H1 (cell line): Measurements from ENCODE around the gene ABCF2. TPM values are rescaled to one million over a fixed set of nuclear protein-coding genes. Genes with fewer than 3 reads are reported as not detected.

ENCODE experiments used
- CTCF ChIA-PET: fragments of 300-600 bp; sonication (Branson Sonifier 250); formaldehyde crosslinking; loops from one replicate; lab custom pipeline; 2021; ENCODE audit not compliant: partially characterized antibody; lab: Charles Lee
- POLR2A ChIA-PET: fragments of 300-600 bp; sonication (Branson Sonifier 250); formaldehyde crosslinking; loops from one replicate; lab custom pipeline; 2021; ENCODE audit warnings: inconsistent platforms; ENCODE audit not compliant: partially characterized antibody; lab: Charles Lee
- DNase-seq, 2 experiments: peaks; one replicate each; pipeline versions ENCODE4 v3.0.0 to v3.0.0-alpha.2; 2010 to 2022; ENCODE audit warnings: low spot score in 2 of 2, low read depth in 1 of 2, mixed read lengths in 1 of 2
- FAIRE-seq: peaks from 2 replicates; lab custom pipeline; 2011; peaks lifted over from hg19 to GRCh38; lab: Jason Lieb, UNC
- H2AFZ ChIP-seq: 2 replicates; pipeline ENCODE4 v1.8.1; 2012; ENCODE audit warnings: low read length, inconsistent platforms
- H2AK5ac ChIP-seq: 2 replicates; pipeline ENCODE4 v1.6.1; 2013; ENCODE audit warnings: low read depth, low read length
- H2BK120ac ChIP-seq: replicated peaks from 2 replicates; pipeline ENCODE3; 2013; ENCODE audit warnings: low read depth, low read length, inconsistent platforms
- H2BK12ac ChIP-seq: 2 replicates; pipeline ENCODE4 v1.6.1; 2013; ENCODE audit warnings: low read depth, low read length
- H2BK15ac ChIP-seq: 2 replicates; pipeline ENCODE4 v1.6.1; 2013; ENCODE audit warnings: low read length
- H2BK20ac ChIP-seq: 2 replicates; pipeline ENCODE4 v1.6.1; 2013; ENCODE audit warnings: low read length
- H2BK5ac ChIP-seq: 2 replicates; pipeline ENCODE4 v1.6.1; 2013; ENCODE audit warnings: low read depth, low read length
- H3K14ac ChIP-seq: 2 replicates; pipeline ENCODE4 v1.6.1; 2013; ENCODE audit warnings: inconsistent platforms; ENCODE audit not compliant: insufficient read length
- H3K18ac ChIP-seq: 2 replicates; pipeline ENCODE4 v1.6.1; 2013; ENCODE audit warnings: low read length; ENCODE audit errors: extremely low read depth
- H3K23ac ChIP-seq: 2 replicates; pipeline ENCODE4 v1.6.1; 2013; ENCODE audit warnings: inconsistent platforms; ENCODE audit not compliant: insufficient read length
- H3K23me2 ChIP-seq: 2 replicates; pipeline ENCODE4 v1.6.1; 2013; ENCODE audit warnings: low read depth, low read length
- H3K27ac ChIP-seq: 2 replicates; pipeline ENCODE4 v1.6.1; 2011; ENCODE audit warnings: low read depth, low read length, inconsistent platforms
- H3K27me3 ChIP-seq, 4 experiments: replicated peaks in 1 of 4; 1 replicate in 1 of 4; 2 replicates in 3 of 4; pipeline versions ENCODE4 v1.6.1 to v1.8.1; 2011 to 2013; ENCODE audit warnings: low read length in 3 of 4, mild to moderate bottlenecking in 3 of 4, inconsistent platforms in 2 of 4, mixed read lengths in 2 of 4, moderate library complexity in 1 of 4; ENCODE audit not compliant: control insufficient read depth in 3 of 4, insufficient read depth in 3 of 4; ENCODE audit errors: extremely low read depth in 1 of 4
- H3K36me3 ChIP-seq, 4 experiments: 2 replicates each; pipeline versions ENCODE4 v1.6.1 to v1.8.1; 2011 to 2013; ENCODE audit warnings: mild to moderate bottlenecking in 4 of 4, low read length in 3 of 4, moderate library complexity in 2 of 4, control low read depth in 1 of 4, inconsistent platforms in 1 of 4; ENCODE audit not compliant: insufficient read depth in 4 of 4, control insufficient read depth in 2 of 4
- H3K4ac ChIP-seq: replicated peaks from 2 replicates; pipeline ENCODE3; 2013; ENCODE audit warnings: low read length, low read depth, mixed read lengths, inconsistent platforms; ENCODE audit not compliant: insufficient read length
- H3K4me1 ChIP-seq, 4 experiments: replicated peaks in 1 of 4; 1 replicate in 1 of 4; 2 replicates in 3 of 4; pipeline versions ENCODE4 v1.6.1 to v1.8.1; 2011 to 2013; ENCODE audit warnings: low read length in 3 of 4, inconsistent platforms in 2 of 4, mixed read lengths in 1 of 4; ENCODE audit not compliant: insufficient read depth in 4 of 4, control insufficient read depth in 3 of 4
- H3K4me2 ChIP-seq, 2 experiments: 2 replicates each; pipeline versions ENCODE4 v1.6.1 to v1.8.1; 2011 to 2013; ENCODE audit warnings: low read depth in 2 of 2, low read length in 2 of 2, control low read depth in 1 of 2, inconsistent platforms in 1 of 2, mild to moderate bottlenecking in 1 of 2; ENCODE audit not compliant: insufficient read depth in 1 of 2
- H3K4me3 ChIP-seq, 4 experiments: fragments of 200-600, 300-600 bp in 1 of 4; sonication (generic), shearing (Covaris generic), sonication (Bioruptor Twin) in 1 of 4; 2 replicates each; pipeline versions ENCODE4 v1.5.1 to v1.8.1; 2011 to 2016; ENCODE audit warnings: low read length in 4 of 4, low read depth in 3 of 4, control low read depth in 2 of 4, inconsistent platforms in 2 of 4, mild to moderate bottlenecking in 2 of 4, mixed read lengths in 1 of 4, moderate library complexity in 1 of 4; ENCODE audit not compliant: insufficient read depth in 2 of 4; ENCODE audit errors: extremely low read depth in 1 of 4
- H3K56ac ChIP-seq: replicated peaks from 2 replicates; pipeline ENCODE3; 2013; ENCODE audit warnings: low read depth, mild to moderate bottlenecking, mixed read lengths, low read length, inconsistent platforms; ENCODE audit not compliant: insufficient read length
- H3K79me1 ChIP-seq: 2 replicates; pipeline ENCODE4 v1.6.1; 2013; ENCODE audit warnings: low read depth, low read length, control low read depth
- H3K79me2 ChIP-seq, 2 experiments: 2 replicates each; pipeline versions ENCODE4 v1.6.1 to v1.8.1; 2012 to 2013; ENCODE audit warnings: low read length in 2 of 2, mild to moderate bottlenecking in 2 of 2, inconsistent platforms in 1 of 2; ENCODE audit not compliant: insufficient read depth in 2 of 2, control insufficient read depth in 1 of 2
- H3K9ac ChIP-seq, 4 experiments: replicated peaks in 1 of 4; 1 replicate in 1 of 4; 2 replicates in 3 of 4; pipeline versions ENCODE4 v1.6.1 to v1.8.1; 2011 to 2013; ENCODE audit warnings: low read depth in 3 of 4, low read length in 3 of 4, control low read depth in 2 of 4, mild to moderate bottlenecking in 2 of 4, moderate library complexity in 2 of 4, inconsistent platforms in 1 of 4; ENCODE audit errors: extremely low read depth in 1 of 4
- H3K9me3 ChIP-seq, 2 experiments: 2 replicates each; pipeline versions ENCODE4 v1.6.1 to v1.8.1; 2012 to 2013; ENCODE audit warnings: mild to moderate bottlenecking in 2 of 2, moderate library complexity in 2 of 2, control low read depth in 1 of 2, inconsistent platforms in 1 of 2, low read depth in 1 of 2, low read length in 1 of 2, mixed read lengths in 1 of 2; ENCODE audit not compliant: insufficient read depth in 2 of 2
- H4K20me1 ChIP-seq, 2 experiments: replicated peaks in 1 of 2; 2 replicates each; pipeline versions ENCODE3 to v1.8.1; 2011 to 2013; ENCODE audit warnings: inconsistent platforms in 2 of 2, low read length in 2 of 2, mild to moderate bottlenecking in 1 of 2; ENCODE audit not compliant: insufficient read depth in 2 of 2, control insufficient read depth in 1 of 2
- H4K5ac ChIP-seq: 2 replicates; pipeline ENCODE4 v1.6.1; 2013; ENCODE audit warnings: low read length, low read depth, mixed read lengths, inconsistent platforms; ENCODE audit not compliant: insufficient read length
- H4K8ac ChIP-seq: 2 replicates; pipeline ENCODE4 v1.8.0; 2013; ENCODE audit warnings: mild to moderate bottlenecking, moderate library complexity, low read length, inconsistent platforms; ENCODE audit not compliant: insufficient read depth; ENCODE audit errors: extremely low read depth
- H4K91ac ChIP-seq: replicated peaks from 2 replicates; pipeline ENCODE3; 2013; ENCODE audit warnings: low read length, mixed read lengths, inconsistent platforms; ENCODE audit not compliant: insufficient read length
- ATF3 ChIP-seq: IDR thresholded peaks from 2 replicates; pipeline ENCODE4 v1.6.1; 2011; ENCODE audit warnings: low read depth, mild to moderate bottlenecking, low read length; ENCODE audit not compliant: insufficient read depth
- BACH1 ChIP-seq: IDR thresholded peaks from 2 replicates; pipeline ENCODE4 v1.6.1; 2012; ENCODE audit warnings: low read length, improper control_type of control experiment
- WGBS, 2 experiments: shearing (Covaris generic) in 1 of 2; methylation state at CpG; one replicate each; pipeline versions ENCODE4 v1.1.6 to v1.1.7; 2013 to 2015; ENCODE audit warnings: low lambda C conversion rate in 2 of 2, mixed read lengths in 2 of 2, inconsistent platforms in 1 of 2, low coverage in 1 of 2, missing lambda C conversion rate in 1 of 2; ENCODE audit not compliant: insufficient replicate concordance in 2 of 2, insufficient coverage in 1 of 2, insufficient read length in 1 of 2; ENCODE audit errors: extremely low coverage in 1 of 2, missing lambda C conversion rate in 1 of 2; 5-methylcytosine and 5-hydroxymethylcytosine counted together
- polyA plus RNA-seq, 7 experiments: library from polyadenylated mRNA; depleted of rRNA in 3 of 7; stranded (reverse) in 5 of 7; unstranded in 2 of 7; fragments of >200 nt in 5 of 7; fragments of 200-250 nt in 2 of 7; gene quantifications; 1 replicate in 5 of 7; 2 replicates in 1 of 7; 4 replicates in 1 of 7; pipeline versions ENCODE4 v1.2.1 to v1.2.3, GENCODE V29; 2011 to 2013; ENCODE audit warnings: missing spikeins in 2 of 7, mixed read lengths in 2 of 7
- total RNA-seq: library from RNA; stranded (reverse); fragmentation: NEBNext Ultra II Directional; extraction: Animal tissue kit (Norgen Biotek cat#: 25700); gene quantifications from 2 replicates; pipeline ENCODE4 v1.2.1, GENCODE V29; 2021

ABCF2 gene
- total and polyA plus RNA-seq, 2 of the 8 experiments (the other 6 are each of a cell fraction or from before 2014, with no cell fraction given) = 28.0 to 55.0 TPM

GRCh38 chr7:151202836-151203235 lies 24.2 kb downstream of the ABCF2 start:
- no peak for DNase-seq
- FAIRE-seq = no peak
- CTCF ChIA-PET = no interaction called here

More at GRCh38 chr7:151202836-151203235, 24.2 kb downstream of the ABCF2 start:
- Histone ChIP-seq H3K14ac (no peak overlapping the region), H3K23me2 (peaks cover 5% of the 10 kb centered on the region; the same call in 1 of the 2 replicates), H2AFZ (no peak overlapping the region), H2AK5ac (no peak overlapping the region), H2BK12ac (no peak overlapping the region), H3K79me1 (no peaks in the 10 kb centered on the region), H2BK15ac (no peak overlapping the region), H3K27ac (no peak overlapping the region), H3K23ac (no peak overlapping the region), H3K4me2 (no peak overlapping the region), H4K91ac (no peak overlapping the region), H3K79me2 (no peaks in the 10 kb centered on the region), H3K4ac (no peak overlapping the region)
- POLR2A ChIA-PET = no interaction called here
- TF ChIP-seq BACH1 (no peak), ATF3 (no peak)
- TF ChIP-seq, all 59 proteins: peak for 0
- no peak overlapping the region for H2BK20ac ChIP-seq
- peaks cover 0 to 9% (median 1%) of the 10 kb centered on the region in 4 experiments; a peak in 3 of 7 replicates for H3K4me1 ChIP-seq
- no peaks in the 10 kb centered on the region for H3K9me3 ChIP-seq
- no peaks in the 10 kb centered on the region for H3K36me3 ChIP-seq
- no peaks in the 10 kb centered on the region for H4K20me1 ChIP-seq
- 94% methylated on average over 9 of the region's 9 CpGs; no CpG with 5 or more reads in 1 of the 2 experiments for WGBS, 2 experiments
- H3K27me3 ChIP-seq = peaks cover 0 to 3% (median 1%) of the 10 kb centered on the region in 4 experiments; a peak in 2 of 7 replicates
- no peak overlapping the region for H4K8ac ChIP-seq
- no peak overlapping the region for H2BK120ac ChIP-seq
- no peak overlapping the region for H2BK5ac ChIP-seq
- H3K56ac ChIP-seq = no peak overlapping the region
- no peak overlapping the region for H3K4me3 ChIP-seq
- H4K5ac ChIP-seq = no peak overlapping the region
- H3K9ac ChIP-seq = no peak overlapping the region
- no peak overlapping the region; the same call in 1 of the 2 replicates for H3K18ac ChIP-seq
